ENCODE results near the gene USP28. TPM values are rescaled to one million over a fixed set of nuclear protein-coding genes. Genes with fewer than 3 reads are reported as not detected.

The USP28 gene
- total RNA-seq, 1 donor from 2014 or later: 12.3 TPM

DNA sequence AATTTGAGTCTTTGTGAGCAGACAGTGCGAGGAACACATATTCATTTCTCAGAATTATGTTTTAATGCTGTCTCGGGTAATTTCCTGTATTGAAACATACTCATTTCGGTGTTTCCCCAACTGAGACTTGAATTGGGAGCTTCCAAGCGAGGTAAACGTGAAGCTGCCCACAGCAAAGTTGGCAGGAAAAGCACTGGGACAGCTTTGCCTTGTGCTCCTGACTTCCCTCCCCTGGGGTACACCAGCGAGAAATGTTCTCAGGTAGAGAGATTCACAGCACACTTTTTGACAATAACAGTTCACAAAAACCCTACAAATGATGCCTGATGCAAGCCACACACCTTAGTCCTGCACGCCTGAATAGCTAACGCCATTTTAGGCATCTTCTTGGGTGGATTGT is 32.3 kb upstream of the USP28 start:
- intact Hi-C loops (cut with DNase I): no loop called here
- Histone ChIP-seq H3K4me1 (no peaks in the 10 kb centered on the region), H3K4me3 (no peak overlapping the region), H3K9me3 (no peaks in the 10 kb centered on the region), H3K36me3 (no peaks in the 10 kb centered on the region), H3K27ac (no peak overlapping the region), H3K27me3 (no peaks in the 10 kb centered on the region)
- no peak for DNase-seq (ENCODE audit: extremely low spot score in 2 of 2)
- TF ChIP-seq POLR2A (IDR thresholded peaks at IDR 0.05): no peak
- TF ChIP-seq, protein P1, sequence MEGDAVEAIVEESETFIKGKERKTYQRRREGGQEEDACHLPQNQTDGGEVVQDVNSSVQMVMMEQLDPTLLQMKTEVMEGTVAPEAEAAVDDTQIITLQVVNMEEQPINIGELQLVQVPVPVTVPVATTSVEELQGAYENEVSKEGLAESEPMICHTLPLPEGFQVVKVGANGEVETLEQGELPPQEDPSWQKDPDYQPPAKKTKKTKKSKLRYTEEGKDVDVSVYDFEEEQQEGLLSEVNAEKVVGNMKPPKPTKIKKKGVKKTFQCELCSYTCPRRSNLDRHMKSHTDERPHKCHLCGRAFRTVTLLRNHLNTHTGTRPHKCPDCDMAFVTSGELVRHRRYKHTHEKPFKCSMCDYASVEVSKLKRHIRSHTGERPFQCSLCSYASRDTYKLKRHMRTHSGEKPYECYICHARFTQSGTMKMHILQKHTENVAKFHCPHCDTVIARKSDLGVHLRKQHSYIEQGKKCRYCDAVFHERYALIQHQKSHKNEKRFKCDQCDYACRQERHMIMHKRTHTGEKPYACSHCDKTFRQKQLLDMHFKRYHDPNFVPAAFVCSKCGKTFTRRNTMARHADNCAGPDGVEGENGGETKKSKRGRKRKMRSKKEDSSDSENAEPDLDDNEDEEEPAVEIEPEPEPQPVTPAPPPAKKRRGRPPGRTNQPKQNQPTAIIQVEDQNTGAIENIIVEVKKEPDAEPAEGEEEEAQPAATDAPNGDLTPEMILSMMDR (IDR thresholded peaks at IDR 0.05): no peak
- TF ChIP-seq POLR2AphosphoS5 (IDR thresholded peaks at IDR 0.05; ENCODE audit: insufficient read depth in 1 of 2, low read depth in 1 of 2): no peak

DNA sequence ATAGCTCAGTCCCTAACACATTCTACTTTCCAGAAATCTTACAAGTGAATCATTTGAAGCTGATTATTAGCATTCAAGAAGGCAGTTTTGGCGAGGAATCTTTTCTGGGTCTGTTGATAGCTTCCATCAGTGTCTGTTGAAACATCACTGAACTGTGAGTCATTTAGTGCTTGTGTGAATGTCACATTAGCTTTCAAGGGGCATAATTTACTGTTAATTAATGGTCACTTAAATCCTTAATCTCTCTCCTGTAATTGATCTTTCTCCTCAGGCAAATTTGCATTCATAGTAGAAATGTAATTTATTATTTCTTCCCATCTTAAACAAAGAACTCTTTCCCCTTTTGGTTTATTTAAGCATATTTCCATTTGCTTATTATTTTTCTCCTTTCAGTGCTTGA is 31.8 kb upstream of the USP28 start:
- Histone ChIP-seq H3K27me3 (no peaks in the 10 kb centered on the region), H3K9me3 (no peaks in the 10 kb centered on the region), H3K4me3 (no peak overlapping the region), H3K4me1 (no peaks in the 10 kb centered on the region), H3K36me3 (no peaks in the 10 kb centered on the region), H3K27ac (no peak overlapping the region)
- TF ChIP-seq POLR2A (IDR thresholded peaks at IDR 0.05) (no peak), POLR2AphosphoS5 (IDR thresholded peaks at IDR 0.05; ENCODE audit: insufficient read depth in 1 of 2, low read depth in 1 of 2) (no peak)
- TF ChIP-seq, protein P1 (IDR thresholded peaks at IDR 0.05): no peak
- intact Hi-C loops (cut with DNase I): no loop called here
- no peak for DNase-seq (ENCODE audit: extremely low spot score in 2 of 2)

DNA sequence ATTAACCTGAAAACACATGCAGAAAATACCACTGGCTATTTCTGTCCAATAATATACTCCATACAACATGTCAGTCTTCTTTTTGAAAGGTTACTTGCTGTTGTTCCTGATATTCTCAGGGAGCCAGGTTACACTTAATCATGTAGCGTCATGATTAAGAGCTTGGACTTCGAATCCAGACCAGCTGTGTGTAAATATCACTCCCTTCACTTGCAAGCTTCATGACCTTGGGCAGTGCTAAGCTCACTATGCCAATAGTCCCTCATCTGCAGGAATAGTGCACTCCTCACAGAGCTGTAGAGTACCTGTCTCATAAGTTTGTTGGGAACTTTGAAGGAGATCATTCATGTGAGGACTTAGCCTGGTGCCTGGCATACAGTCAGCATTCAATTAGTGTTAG is 31.1 kb upstream of the USP28 start:
- Histone ChIP-seq H3K36me3 (no peaks in the 10 kb centered on the region), H3K9me3 (no peaks in the 10 kb centered on the region), H3K4me3 (no peak overlapping the region), H3K27ac (no peak overlapping the region), H3K4me1 (no peaks in the 10 kb centered on the region), H3K27me3 (no peaks in the 10 kb centered on the region)
- no peak for DNase-seq (ENCODE audit: extremely low spot score in 2 of 2)
- intact Hi-C loops (cut with DNase I): no loop called here
- TF ChIP-seq, protein P1 (IDR thresholded peaks at IDR 0.05): no peak
- TF ChIP-seq POLR2AphosphoS5 (IDR thresholded peaks at IDR 0.05; ENCODE audit: insufficient read depth in 1 of 2, low read depth in 1 of 2) (no peak), POLR2A (IDR thresholded peaks at IDR 0.05) (no peak)

DNA sequence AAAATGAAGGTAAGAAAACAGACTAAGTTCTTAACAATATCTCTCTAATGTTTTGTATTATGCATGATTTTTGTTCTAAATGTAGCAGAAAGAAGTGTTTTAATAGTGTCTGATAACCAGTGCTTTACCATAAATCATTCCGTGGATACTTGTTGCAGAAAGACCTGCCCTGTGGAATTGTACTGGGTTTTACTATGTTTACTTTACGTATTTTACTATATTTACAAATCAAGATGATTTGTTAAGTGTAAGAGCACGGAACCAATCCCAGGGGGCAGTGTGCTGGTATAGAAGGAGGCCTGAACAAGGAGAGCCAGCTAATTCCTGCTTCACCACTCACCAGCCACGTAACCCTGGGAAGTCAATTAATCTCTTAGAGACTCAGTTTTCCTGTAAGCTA is 30.7 kb upstream of the USP28 start:
- H3K27me3 ChIP-seq: no peaks in the 10 kb centered on the region
- intact Hi-C loops (cut with DNase I): no loop called here

DNA sequence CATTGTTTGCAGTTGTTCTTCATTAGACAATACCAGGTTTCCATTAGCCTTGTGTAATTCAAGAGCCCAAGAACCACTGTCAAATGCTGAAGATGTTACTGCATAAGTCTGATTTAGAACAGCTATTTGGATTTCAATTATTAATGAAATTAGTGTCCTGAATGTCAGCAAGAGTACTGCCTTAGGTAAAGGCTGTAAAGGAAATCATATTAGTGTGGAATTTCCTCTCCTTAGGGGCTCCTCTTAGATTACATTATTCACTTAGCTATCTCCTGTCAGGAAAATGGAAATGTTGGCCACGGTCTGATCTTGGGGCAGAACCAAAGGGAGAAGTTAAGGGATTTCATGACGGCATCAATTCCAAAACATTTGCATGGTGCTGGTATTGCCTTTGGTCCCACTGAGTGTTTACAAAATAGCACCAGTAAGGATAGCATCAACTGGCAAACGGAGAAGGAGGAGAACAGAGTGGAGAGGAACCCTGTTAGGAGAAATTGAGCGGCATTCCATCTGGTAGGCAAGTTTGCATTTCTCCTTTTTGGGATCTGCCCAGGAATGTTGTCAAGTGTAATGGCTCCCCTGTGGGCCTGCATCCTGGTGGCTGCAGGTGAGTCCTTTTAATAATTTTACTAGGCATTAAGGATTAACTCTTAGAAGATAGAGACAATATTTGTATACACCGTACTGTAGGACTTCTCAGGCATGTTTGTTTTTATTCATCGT is 29.2 kb upstream of the USP28 start, which contains the start of gene HTR3B:
Gene HTR3B, plus strand, starts transcription at position 418 of the 723 bp plus-strand sequence. Its CDS starts 138 bp downstream, at position 556.
- H3K27me3 ChIP-seq: no peaks in the 10 kb centered on the region
- no peak within 1 kb of the TSS for H3K27ac ChIP-seq
- no peaks in the 10 kb centered on the region for H3K9me3 ChIP-seq
- TF ChIP-seq POLR2A (IDR thresholded peaks at IDR 0.05): no peak
- TF ChIP-seq POLR2AphosphoS5 (IDR thresholded peaks at IDR 0.05; ENCODE audit: insufficient read depth in 1 of 2, low read depth in 1 of 2): no peak
- TF ChIP-seq, protein P1 (IDR thresholded peaks at IDR 0.05): no peak
- DNase-seq (ENCODE audit: extremely low spot score in 2 of 2): no peak
- H3K4me1 ChIP-seq: no peaks in the 10 kb centered on the region
- no peak within 1 kb of the TSS for H3K4me3 ChIP-seq
- intact Hi-C loops (cut with DNase I): no loop called here
- H3K36me3 ChIP-seq: no peaks in the 10 kb centered on the region

More for the DNA sequence above, 30.7 kb upstream of the USP28 start:
- no peak overlapping the region for H3K4me3 ChIP-seq
- no peaks in the 10 kb centered on the region for H3K9me3 ChIP-seq
- no peaks in the 10 kb centered on the region for H3K36me3 ChIP-seq
- TF ChIP-seq POLR2AphosphoS5 (IDR thresholded peaks at IDR 0.05; ENCODE audit: insufficient read depth in 1 of 2, low read depth in 1 of 2): no peak
- TF ChIP-seq POLR2A (IDR thresholded peaks at IDR 0.05): no peak
- TF ChIP-seq, protein P1 (IDR thresholded peaks at IDR 0.05): no peak
- DNase-seq (ENCODE audit: extremely low spot score in 2 of 2): no peak
- H3K27ac ChIP-seq: no peak overlapping the region
- H3K4me1 ChIP-seq: no peaks in the 10 kb centered on the region

Data from vagina (tissue), 2 donors.